DND-41 (cell line): ENCODE measurements around the gene KCNIP4.

ENCODE experiments used
- EZH2 ChIP-seq: IDR thresholded peaks from 3 replicates; pipeline ENCODE4 v1.6.1; 2012; ENCODE audit warnings: borderline replicate concordance, low read depth, mild to moderate bottlenecking, moderate library complexity, low read length, inconsistent platforms; ENCODE audit not compliant: severe bottlenecking
- TF ChIP-seq, protein P1 (sequence below): IDR thresholded peaks from 2 replicates; pipeline ENCODE4 v1.5.1; 2012; ENCODE audit warnings: borderline replicate concordance, low read length, moderate library complexity, mild to moderate bottlenecking; ENCODE audit not compliant: poor library complexity, severe bottlenecking; ENCODE audit errors: extremely low read depth

DNA sequence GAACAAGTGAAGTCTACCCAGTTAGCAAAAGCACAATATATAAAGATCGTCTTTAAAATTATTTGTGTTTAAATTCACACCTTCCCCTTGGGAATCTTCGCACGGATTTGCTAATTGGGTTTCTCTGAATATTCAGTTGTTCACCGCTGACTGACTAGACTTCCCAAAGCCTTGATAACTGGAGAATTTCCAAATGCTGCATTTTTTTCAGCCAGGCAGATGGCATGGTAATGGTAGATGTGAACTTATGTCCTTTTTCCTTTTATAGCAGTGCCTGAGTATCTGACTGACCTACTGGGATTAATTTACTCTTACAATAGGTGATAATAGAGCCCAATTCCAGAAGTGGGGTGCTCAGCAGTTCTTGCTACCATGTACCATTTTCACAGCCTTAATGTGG is 700.2 kb downstream of the KCNIP4 start:
- TF ChIP-seq, protein P1, sequence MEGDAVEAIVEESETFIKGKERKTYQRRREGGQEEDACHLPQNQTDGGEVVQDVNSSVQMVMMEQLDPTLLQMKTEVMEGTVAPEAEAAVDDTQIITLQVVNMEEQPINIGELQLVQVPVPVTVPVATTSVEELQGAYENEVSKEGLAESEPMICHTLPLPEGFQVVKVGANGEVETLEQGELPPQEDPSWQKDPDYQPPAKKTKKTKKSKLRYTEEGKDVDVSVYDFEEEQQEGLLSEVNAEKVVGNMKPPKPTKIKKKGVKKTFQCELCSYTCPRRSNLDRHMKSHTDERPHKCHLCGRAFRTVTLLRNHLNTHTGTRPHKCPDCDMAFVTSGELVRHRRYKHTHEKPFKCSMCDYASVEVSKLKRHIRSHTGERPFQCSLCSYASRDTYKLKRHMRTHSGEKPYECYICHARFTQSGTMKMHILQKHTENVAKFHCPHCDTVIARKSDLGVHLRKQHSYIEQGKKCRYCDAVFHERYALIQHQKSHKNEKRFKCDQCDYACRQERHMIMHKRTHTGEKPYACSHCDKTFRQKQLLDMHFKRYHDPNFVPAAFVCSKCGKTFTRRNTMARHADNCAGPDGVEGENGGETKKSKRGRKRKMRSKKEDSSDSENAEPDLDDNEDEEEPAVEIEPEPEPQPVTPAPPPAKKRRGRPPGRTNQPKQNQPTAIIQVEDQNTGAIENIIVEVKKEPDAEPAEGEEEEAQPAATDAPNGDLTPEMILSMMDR = no peak
- no peak for TF ChIP-seq EZH2
